ENCODE results near the gene SLC29A3. TPM values are rescaled to one million over a fixed set of nuclear protein-coding genes. Genes with fewer than 3 reads are reported as not detected.

The SLC29A3 gene
- total RNA-seq, 1 donor from 2014 or later = 0.53 TPM

- no peak for DNase-seq (ENCODE audit: low read depth)
- H3K36me3 ChIP-seq (ENCODE audit: control insufficient read depth, insufficient read depth, low read length) = no peaks in the 10 kb centered on the region
- peaks cover 3% of the 10 kb centered on the region for H3K27me3 ChIP-seq (ENCODE audit: control insufficient read depth, insufficient read depth, low read length)
- FAIRE-seq = no peak
- H3K4me3 ChIP-seq (ENCODE audit: low read depth, low read length) = no peak overlapping the region
- no peak for TF ChIP-seq CTCF (IDR thresholded peaks at IDR 0.05; ENCODE audit: insufficient read depth, low read length, severe bottlenecking)
Measured at GRCh38 chr10:71368643-71369042, 49.6 kb downstream of the SLC29A3 start.

GRCh38 chr10:71369602-71370001 lies 50.5 kb downstream of the SLC29A3 start:
- TF ChIP-seq CTCF (IDR thresholded peaks at IDR 0.05; ENCODE audit: insufficient read depth, low read length, severe bottlenecking) = no peak
- H3K36me3 ChIP-seq (ENCODE audit: control insufficient read depth, insufficient read depth, low read length) = no peaks in the 10 kb centered on the region
- FAIRE-seq = no peak
- peaks cover 3% of the 10 kb centered on the region for H3K27me3 ChIP-seq (ENCODE audit: control insufficient read depth, insufficient read depth, low read length)
- no peak overlapping the region for H3K4me3 ChIP-seq (ENCODE audit: low read depth, low read length)
- DNase-seq (ENCODE audit: low read depth) = no peak

GRCh38 chr10:71370031-71370430 lies 51.0 kb downstream of the SLC29A3 start:
- FAIRE-seq = no peak
- Histone ChIP-seq H3K27me3 (ENCODE audit: control insufficient read depth, insufficient read depth, low read length) (peaks cover 3% of the 10 kb centered on the region), H3K4me3 (ENCODE audit: low read depth, low read length) (no peak overlapping the region), H3K36me3 (ENCODE audit: control insufficient read depth, insufficient read depth, low read length) (no peaks in the 10 kb centered on the region)
- TF ChIP-seq CTCF (IDR thresholded peaks at IDR 0.05; ENCODE audit: insufficient read depth, low read length, severe bottlenecking) = no peak
- no peak for DNase-seq (ENCODE audit: low read depth)

GRCh38 chr10:71371750-71372166 lies 52.7 kb downstream of the SLC29A3 start:
- DNase-seq (ENCODE audit: low read depth) (no peak), FAIRE-seq (no peak)
- Histone ChIP-seq H3K27me3 (ENCODE audit: control insufficient read depth, insufficient read depth, low read length) (peaks cover 3% of the 10 kb centered on the region), H3K4me3 (ENCODE audit: low read depth, low read length) (no peak overlapping the region), H3K36me3 (ENCODE audit: control insufficient read depth, insufficient read depth, low read length) (no peaks in the 10 kb centered on the region)
- no peak for TF ChIP-seq CTCF (IDR thresholded peaks at IDR 0.05; ENCODE audit: insufficient read depth, low read length, severe bottlenecking)

GRCh38 chr10:71372882-71373495 lies 53.9 kb downstream of the SLC29A3 start:
- DNase-seq (ENCODE audit: low read depth) (no peak), FAIRE-seq (no peak)
- Histone ChIP-seq H3K4me3 (ENCODE audit: low read depth, low read length) (no peak overlapping the region), H3K27me3 (ENCODE audit: control insufficient read depth, insufficient read depth, low read length) (peaks cover 3% of the 10 kb centered on the region), H3K36me3 (ENCODE audit: control insufficient read depth, insufficient read depth, low read length) (no peaks in the 10 kb centered on the region)
- TF ChIP-seq CTCF (IDR thresholded peaks at IDR 0.05; ENCODE audit: insufficient read depth, low read length, severe bottlenecking) = no peak
